ENCODE results near the gene OLFM1. TPM values are rescaled to one million over a fixed set of nuclear protein-coding genes. Genes with fewer than 3 reads are reported as not detected.

Gene OLFM1
- total RNA-seq, 2 donors from 2014 or later: 7.6 to 9.7 TPM

DNA sequence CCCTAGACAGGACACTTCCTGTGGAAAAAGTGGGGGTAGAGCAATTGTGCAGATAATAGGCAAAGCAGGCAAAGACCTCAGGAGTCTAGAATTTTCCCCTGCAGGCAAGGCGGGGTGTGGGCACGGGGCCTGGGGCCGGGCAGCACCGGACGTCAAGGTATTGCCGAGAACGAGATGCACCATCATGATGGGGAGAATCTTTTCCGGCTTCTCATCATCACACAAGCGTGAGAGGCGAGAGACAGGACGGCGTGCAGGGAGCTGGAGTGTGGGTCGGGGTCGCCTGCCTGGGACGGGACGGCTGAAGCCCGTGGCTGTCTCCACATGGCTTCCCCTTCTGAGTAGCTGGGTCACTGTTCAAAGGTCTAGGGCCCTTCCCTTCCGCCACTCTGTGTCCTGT is 44.5 kb downstream of the OLFM1 start:
- H3K36me3 ChIP-seq: no peaks in the 10 kb centered on the region
- H3K4me1 ChIP-seq: peaks cover 0 to 8% of the 10 kb centered on the region in 2 donors
- H3K9me3 ChIP-seq: no peaks in the 10 kb centered on the region
- no peak overlapping the region for H3K4me3 ChIP-seq
- TF ChIP-seq, protein P1, sequence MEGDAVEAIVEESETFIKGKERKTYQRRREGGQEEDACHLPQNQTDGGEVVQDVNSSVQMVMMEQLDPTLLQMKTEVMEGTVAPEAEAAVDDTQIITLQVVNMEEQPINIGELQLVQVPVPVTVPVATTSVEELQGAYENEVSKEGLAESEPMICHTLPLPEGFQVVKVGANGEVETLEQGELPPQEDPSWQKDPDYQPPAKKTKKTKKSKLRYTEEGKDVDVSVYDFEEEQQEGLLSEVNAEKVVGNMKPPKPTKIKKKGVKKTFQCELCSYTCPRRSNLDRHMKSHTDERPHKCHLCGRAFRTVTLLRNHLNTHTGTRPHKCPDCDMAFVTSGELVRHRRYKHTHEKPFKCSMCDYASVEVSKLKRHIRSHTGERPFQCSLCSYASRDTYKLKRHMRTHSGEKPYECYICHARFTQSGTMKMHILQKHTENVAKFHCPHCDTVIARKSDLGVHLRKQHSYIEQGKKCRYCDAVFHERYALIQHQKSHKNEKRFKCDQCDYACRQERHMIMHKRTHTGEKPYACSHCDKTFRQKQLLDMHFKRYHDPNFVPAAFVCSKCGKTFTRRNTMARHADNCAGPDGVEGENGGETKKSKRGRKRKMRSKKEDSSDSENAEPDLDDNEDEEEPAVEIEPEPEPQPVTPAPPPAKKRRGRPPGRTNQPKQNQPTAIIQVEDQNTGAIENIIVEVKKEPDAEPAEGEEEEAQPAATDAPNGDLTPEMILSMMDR (IDR thresholded peaks at IDR 0.05): no peak
- DNase-seq (ENCODE audit: low spot score): no peak
- H3K27ac ChIP-seq: no peak overlapping the region
- no peaks in the 10 kb centered on the region for H3K27me3 ChIP-seq

DNA sequence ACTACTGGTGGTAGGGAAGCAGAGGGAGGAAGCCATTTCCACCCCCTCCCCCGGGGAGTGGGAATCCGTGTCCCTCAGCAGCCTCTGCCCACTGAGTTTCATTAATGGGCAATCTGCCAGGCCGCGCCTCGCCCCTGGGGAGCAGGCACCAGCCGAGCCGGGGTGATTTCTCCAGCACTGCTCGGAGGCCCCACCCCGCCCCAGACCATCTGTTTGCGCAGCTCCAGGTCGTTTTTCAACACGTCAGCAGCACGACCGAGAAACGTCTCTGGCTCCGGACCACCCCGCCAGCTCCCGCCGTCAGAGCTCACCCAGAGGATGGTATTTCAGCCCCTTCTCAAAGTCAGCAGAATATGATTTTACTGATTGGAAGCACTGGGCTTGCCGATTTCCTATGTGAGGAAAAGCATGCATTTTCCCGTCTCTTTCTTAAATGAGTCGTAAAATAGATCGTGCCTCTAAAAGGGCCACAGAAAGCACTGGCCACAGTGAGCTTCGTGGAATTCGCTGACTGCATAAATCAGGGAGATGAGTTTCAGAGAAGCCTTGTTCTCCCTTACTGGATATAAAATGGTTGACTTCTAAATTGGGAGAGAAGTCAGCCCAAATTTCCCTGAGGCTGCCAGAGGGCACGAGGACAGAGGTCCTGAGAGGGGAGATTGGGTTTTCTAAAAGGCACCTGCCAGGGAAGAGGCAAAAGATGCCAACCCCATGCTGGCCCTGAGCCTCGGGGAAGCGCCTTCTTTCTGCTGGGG is 47.0 kb downstream of the OLFM1 start:
- Histone ChIP-seq H3K27me3 (no peaks in the 10 kb centered on the region), H3K36me3 (no peaks in the 10 kb centered on the region), H3K9me3 (no peaks in the 10 kb centered on the region), H3K27ac (no peak overlapping the region), H3K4me3 (no peak overlapping the region), H3K4me1 (peaks cover 0 to 17% of the 10 kb centered on the region in 2 donors)
- TF ChIP-seq, protein P1 (IDR thresholded peaks at IDR 0.05): no peak
- no peak for DNase-seq (ENCODE audit: low spot score)

DNA sequence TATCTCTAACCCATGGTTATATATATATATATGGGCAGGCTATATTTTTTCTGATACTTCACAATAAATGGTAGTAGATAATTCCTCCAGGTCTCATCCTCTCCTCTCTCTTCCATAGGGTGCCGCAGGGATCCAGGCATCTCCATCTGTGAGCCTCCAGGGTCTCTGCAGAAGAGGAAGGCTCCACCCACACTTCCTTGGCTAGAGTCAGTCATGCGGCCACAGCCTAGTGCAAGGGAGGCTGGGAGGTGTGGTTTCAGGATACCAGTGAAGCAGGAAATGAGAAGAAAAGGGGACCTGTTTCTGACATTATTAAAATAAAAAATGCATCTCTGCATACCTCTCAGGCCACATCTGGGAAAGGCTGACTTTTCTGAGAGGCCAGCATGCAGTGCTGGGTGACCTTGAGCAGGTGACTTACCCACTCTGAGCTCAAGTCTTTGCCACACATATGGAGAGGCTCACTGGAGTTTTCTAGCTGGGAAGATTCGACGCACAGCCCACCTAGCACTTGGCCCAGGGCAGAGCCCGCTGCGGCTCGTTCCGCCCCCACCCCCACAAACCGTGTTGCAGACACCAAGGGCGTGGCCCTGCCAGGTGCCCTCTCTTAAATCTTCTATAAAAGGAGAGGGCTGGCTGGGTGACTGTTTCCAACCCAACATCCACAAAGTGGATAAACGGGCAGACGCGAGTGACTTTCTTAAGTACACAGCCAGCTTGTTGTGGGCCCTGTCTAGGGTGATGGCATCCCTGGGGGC is 47.9 kb downstream of the OLFM1 start:
- Histone ChIP-seq H3K4me3 (no peak overlapping the region), H3K27ac (no peak overlapping the region), H3K36me3 (no peaks in the 10 kb centered on the region), H3K27me3 (no peaks in the 10 kb centered on the region), H3K4me1 (peaks cover 0 to 17% of the 10 kb centered on the region in 2 donors), H3K9me3 (no peaks in the 10 kb centered on the region)
- TF ChIP-seq, protein P1 (IDR thresholded peaks at IDR 0.05): no peak
- no peak for DNase-seq (ENCODE audit: low spot score)

DNA sequence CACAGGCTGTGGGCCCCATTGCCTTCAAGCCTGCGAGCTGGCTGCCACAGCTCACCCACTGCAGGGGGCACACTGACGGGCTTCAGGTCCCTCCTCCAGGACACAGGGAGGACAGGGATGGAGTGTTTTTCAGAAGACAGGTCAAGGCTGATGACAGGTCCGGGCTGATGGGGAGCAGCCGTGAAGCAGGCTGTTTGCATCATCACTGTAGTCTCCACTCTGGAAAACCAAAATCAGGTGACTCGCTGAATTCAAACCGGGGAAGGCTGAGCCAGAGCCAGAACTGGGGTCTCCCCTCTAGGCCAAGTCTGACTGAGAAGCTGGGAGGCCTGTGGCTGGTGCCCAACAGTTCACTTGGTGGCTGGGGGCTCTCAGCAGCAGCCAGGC is 48.5 kb downstream of the OLFM1 start:
- Histone ChIP-seq H3K36me3 (no peaks in the 10 kb centered on the region), H3K4me1 (peaks cover 0 to 17% of the 10 kb centered on the region in 2 donors), H3K27me3 (no peaks in the 10 kb centered on the region), H3K27ac (no peak overlapping the region), H3K4me3 (no peak overlapping the region), H3K9me3 (no peaks in the 10 kb centered on the region)
- no peak for DNase-seq (ENCODE audit: low spot score)
- TF ChIP-seq, protein P1 (IDR thresholded peaks at IDR 0.05): no peak

DNA sequence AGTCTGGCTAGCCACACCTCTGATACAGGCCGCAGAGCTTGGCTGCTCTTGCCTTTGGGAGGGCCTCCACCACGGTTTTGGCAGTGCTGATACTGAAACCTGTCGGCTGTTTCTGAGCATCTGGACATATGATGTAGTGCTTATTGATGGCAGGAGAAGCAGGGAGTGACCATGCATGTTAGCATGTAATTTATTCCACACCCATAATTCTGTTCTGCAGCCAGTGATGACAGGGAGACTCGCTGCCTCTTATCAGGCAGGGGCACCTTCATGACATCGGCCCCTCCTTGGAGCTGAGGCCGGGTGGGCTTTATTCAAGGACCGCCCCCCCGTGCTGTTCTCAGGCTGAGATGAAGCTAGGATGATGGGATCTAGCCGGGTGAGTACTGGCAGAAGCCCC is 49.0 kb downstream of the OLFM1 start:
- no peak overlapping the region for H3K4me3 ChIP-seq
- no peaks in the 10 kb centered on the region for H3K9me3 ChIP-seq
- H3K36me3 ChIP-seq: no peaks in the 10 kb centered on the region
- TF ChIP-seq, protein P1 (IDR thresholded peaks at IDR 0.05): no peak
- H3K4me1 ChIP-seq: peaks cover 0 to 17% of the 10 kb centered on the region in 2 donors
- no peaks in the 10 kb centered on the region for H3K27me3 ChIP-seq
- no peak for DNase-seq (ENCODE audit: low spot score)
- H3K27ac ChIP-seq: no peak overlapping the region

All from right atrium auricular region (tissue), 2 donors.